ENCODE results near the gene TACC2. TPM values are rescaled to one million over a fixed set of nuclear protein-coding genes. Genes with fewer than 3 reads are reported as not detected.

Gene TACC2
- total RNA-seq, 2 donors from 2014 or later = 247 to 286 TPM

GRCh38 chr10:122130474-122131110 is 141.6 kb downstream of the TACC2 start:
- Histone ChIP-seq H3K27ac (peak overlapping the region; percentile 88 to 89), H3K27me3 (no peaks in the 10 kb centered on the region), H3K4me3 (no peak overlapping the region), H3K4me1 (peaks cover 0 to 92% of the 10 kb centered on the region in 2 donors), H3K9me3 (no peaks in the 10 kb centered on the region), H3K36me3 (peaks cover 27% of the 10 kb centered on the region)
- DNase-seq (ENCODE audit: low spot score) = no peak
- no peak for TF ChIP-seq CTCF (IDR thresholded peaks at IDR 0.05)

GRCh38 chr10:122132331-122132755 is 143.4 kb downstream of the TACC2 start:
- TF ChIP-seq CTCF (IDR thresholded peaks at IDR 0.05) = no peak
- Histone ChIP-seq H3K27me3 (no peaks in the 10 kb centered on the region), H3K9me3 (no peaks in the 10 kb centered on the region), H3K4me1 (peaks cover 0 to 78% of the 10 kb centered on the region in 2 donors), H3K27ac (peak overlapping the region; percentile 30 to 88), H3K4me3 (no peak overlapping the region), H3K36me3 (peaks cover 35% of the 10 kb centered on the region)
- no peak for DNase-seq (ENCODE audit: low spot score)

- Histone ChIP-seq H3K4me3 (no peak overlapping the region), H3K27ac (peak overlapping the region; percentile 30 to 88), H3K4me1 (peaks cover 0 to 78% of the 10 kb centered on the region in 2 donors), H3K9me3 (no peaks in the 10 kb centered on the region), H3K27me3 (no peaks in the 10 kb centered on the region), H3K36me3 (peaks cover 40% of the 10 kb centered on the region)
- TF ChIP-seq CTCF (IDR thresholded peaks at IDR 0.05) = no peak
- DNase-seq (ENCODE audit: low spot score) = no peak
These were observed 144.1 kb downstream of the TACC2 start for GRCh38 chr10:122132882-122133565.

GRCh38 chr10:122135251-122136025 is 146.5 kb downstream of the TACC2 start:
- Histone ChIP-seq H3K27me3 (no peaks in the 10 kb centered on the region), H3K9me3 (no peaks in the 10 kb centered on the region), H3K4me1 (peaks cover 0 to 78% of the 10 kb centered on the region in 2 donors), H3K27ac (peak overlapping the region; percentile 77 to 88), H3K36me3 (peaks cover 42% of the 10 kb centered on the region), H3K4me3 (no peak overlapping the region)
- no peak for DNase-seq (ENCODE audit: low spot score)
- no peak for TF ChIP-seq CTCF (IDR thresholded peaks at IDR 0.05)

- Histone ChIP-seq H3K27ac (peak overlapping the region; percentile 88 to 95), H3K4me1 (peaks cover 0 to 82% of the 10 kb centered on the region in 2 donors), H3K4me3 (no peak overlapping the region), H3K27me3 (no peaks in the 10 kb centered on the region), H3K36me3 (peaks cover 36% of the 10 kb centered on the region), H3K9me3 (no peaks in the 10 kb centered on the region)
- no peak for TF ChIP-seq CTCF (IDR thresholded peaks at IDR 0.05)
- DNase-seq (ENCODE audit: low spot score) = peak; percentile 77
These were observed 150.1 kb downstream of the TACC2 start for GRCh38 chr10:122138831-122139625.
